Epithelial cell of esophagus (primary cell): Measurements from ENCODE around the gene GET4.

Experiments used
- DNase-seq: peaks from one replicate; pipeline ENCODE4 v3.0.0; 2010; ENCODE audit warnings: low read depth
- H3K4me3 ChIP-seq: 2 replicates; pipeline ENCODE4 v1.5.1; 2011; ENCODE audit warnings: mild to moderate bottlenecking, low read length, control low read depth
- CTCF ChIP-seq: IDR thresholded peaks from 2 replicates; pipeline ENCODE4 v1.5.1; 2011; ENCODE audit warnings: low read depth, mild to moderate bottlenecking, low read length, control low read depth, inconsistent platforms; ENCODE audit not compliant: insufficient read depth; ENCODE audit errors: missing control alignments

The GET4 gene

GRCh38 chr7:876077-876971 lies at the start of gene GET4:
GET4 (plus strand) TSS chr7:876554; CDS start chr7:876646, 92 bp downstream.
- TF ChIP-seq CTCF, result no peak
- H3K4me3 ChIP-seq, result peak within 1 kb of the TSS; percentile 76
- DNase-seq, result peak; percentile 96

GRCh38 chr7:828793-829561 lies 47.4 kb upstream of the GET4 start:
- DNase-seq, result no peak
- TF ChIP-seq CTCF, result no peak

GRCh38 chr7:830069-830468 lies 46.3 kb upstream of the GET4 start:
- no peak overlapping the region for H3K4me3 ChIP-seq
- no peak for DNase-seq
- no peak for TF ChIP-seq CTCF

More at GRCh38 chr7:828793-829561, 47.4 kb upstream of the GET4 start:
- no peak overlapping the region for H3K4me3 ChIP-seq

- no peak for TF ChIP-seq CTCF
- H3K4me3 ChIP-seq, result peak overlapping the region; percentile 6
- DNase-seq, result peak; percentile 95
These were observed 44.7 kb upstream of the GET4 start for GRCh38 chr7:831596-832166.

GRCh38 chr7:832167-832967 lies 44.0 kb upstream of the GET4 start, which contains the start of gene SUN1:
SUN1 (plus strand) TSS chr7:832476; CDS start chr7:832525, 49 bp downstream.
- no peak for TF ChIP-seq CTCF
- peak; percentile 99 for DNase-seq
- H3K4me3 ChIP-seq, result peak within 1 kb of the TSS; percentile 9

GRCh38 chr7:832968-833424 lies 43.4 kb upstream of the GET4 start:
- H3K4me3 ChIP-seq, result peak overlapping the region; percentile 1
- DNase-seq, result no peak
- no peak for TF ChIP-seq CTCF
